NCI-H2227 (cell line): ENCODE results near the gene CTNNBL1.

Experiments used
- DNase-seq: peaks from one replicate; lab custom pipeline; 2025; ENCODE audit not compliant: unreplicated experiment; lab: John Stamatoyannopoulos, UW

The CTNNBL1 gene

GRCh38 chr20:37775200-37775599 lies 81.4 kb downstream of the CTNNBL1 start:
- no peak for DNase-seq

- DNase-seq, result no peak
Observed at GRCh38 chr20:37776049-37776448, 82.2 kb downstream of the CTNNBL1 start.

GRCh38 chr20:37776526-37776925 lies 82.7 kb downstream of the CTNNBL1 start:
- DNase-seq, result no peak

- no peak for DNase-seq
Observed at GRCh38 chr20:37777012-37777950, 83.5 kb downstream of the CTNNBL1 start.

- DNase-seq, result no peak
Observed at GRCh38 chr20:37777988-37778659, 84.3 kb downstream of the CTNNBL1 start.

- no peak for DNase-seq
Observed at GRCh38 chr20:37781626-37782025, 87.8 kb downstream of the CTNNBL1 start.

GRCh38 chr20:37786043-37786442 lies 92.2 kb downstream of the CTNNBL1 start:
- DNase-seq, result no peak

GRCh38 chr20:37789408-37789807 lies 95.6 kb downstream of the CTNNBL1 start:
- DNase-seq, result no peak

- DNase-seq, result no peak
Observed at GRCh38 chr20:37790900-37791299, 97.1 kb downstream of the CTNNBL1 start.

GRCh38 chr20:37796121-37796520 lies 102.3 kb downstream of the CTNNBL1 start:
- DNase-seq, result no peak

GRCh38 chr20:37796733-37797132 lies 102.9 kb downstream of the CTNNBL1 start:
- no peak for DNase-seq

GRCh38 chr20:37797669-37798175 lies 103.9 kb downstream of the CTNNBL1 start:
- DNase-seq, result no peak

- no peak for DNase-seq
Observed at GRCh38 chr20:37798312-37798711, 104.5 kb downstream of the CTNNBL1 start.

GRCh38 chr20:37800618-37801017 lies 106.8 kb downstream of the CTNNBL1 start:
- DNase-seq, result no peak

- no peak for DNase-seq
Observed at GRCh38 chr20:37801921-37802320, 108.1 kb downstream of the CTNNBL1 start.

GRCh38 chr20:37803438-37804307 lies 109.8 kb downstream of the CTNNBL1 start:
- peak; percentile 53 for DNase-seq

- DNase-seq, result no peak
Observed at GRCh38 chr20:37804584-37805566, 111.0 kb downstream of the CTNNBL1 start.

- DNase-seq, result no peak
Observed at GRCh38 chr20:37807471-37808232, 113.8 kb downstream of the CTNNBL1 start.
